AG04449 (cell line): ENCODE measurements around the gene ARL4D.
"Not testable (repeated sequence)": the region's sequence is repeated elsewhere in the genome, so short reads cannot be mapped to it uniquely, and the experiment has no call there.

Source experiments
- CTCF ChIA-PET: fragments of 350-600 bp; formaldehyde crosslinking; extraction: SDS; loops from one replicate; lab custom pipeline; 2021; ENCODE audit warnings: antibody characterized with exemption; lab: Yijun Ruan, JAX
- POLR2A ChIA-PET: fragments of 400-600, 350-600 bp; formaldehyde crosslinking; extraction: SDS; loops from one replicate; lab custom pipeline; 2020; ENCODE audit warnings: antibody characterized with exemption, inconsistent platforms; lab: Yijun Ruan, JAX
- DNase-seq: peaks from one replicate; pipeline ENCODE4 v3.0.0-alpha.2; 2010; ENCODE audit warnings: low read depth, low spot score
- H3K4me3 ChIP-seq: 2 replicates; pipeline ENCODE4 v1.5.1; 2011; ENCODE audit warnings: low read depth, mild to moderate bottlenecking, control low read depth, low read length
- CTCF ChIP-seq: IDR thresholded peaks from one replicate; pipeline ENCODE4 v1.5.1; 2011; ENCODE audit warnings: mild to moderate bottlenecking, moderate library complexity, low read length, control low read depth, inconsistent platforms; ENCODE audit not compliant: insufficient read depth; ENCODE audit errors: missing control alignments

ARL4D gene

GRCh38 chr17:43411369-43411677, 12.5 kb downstream of the ARL4D start:
- CTCF ChIA-PET = interaction anchor here (2.3 to 10.1 kb wide), 2 partner anchors 17 to 72 kb away, joined by 11 to 83 read pairs; partner anchors contain the start of gene DHX8
- TF ChIP-seq CTCF = no peak
- POLR2A ChIA-PET = interaction anchor here (0.5 kb wide), 1 partner anchor 13 kb away, joined by 3 read pairs; the partner anchor contains the start of gene ARL4D
- DNase-seq = no peak
- no peak overlapping the region for H3K4me3 ChIP-seq

GRCh38 chr17:43411749-43412148, 13.0 kb downstream of the ARL4D start:
- no peak for TF ChIP-seq CTCF
- no peak overlapping the region for H3K4me3 ChIP-seq
- POLR2A ChIA-PET = interaction anchor here (0.5 kb wide), 1 partner anchor 13 kb away, joined by 3 read pairs; the partner anchor contains the start of gene ARL4D
- CTCF ChIA-PET = interaction anchor here (2.3 to 10.1 kb wide), 2 partner anchors 18 to 72 kb away, joined by 11 to 83 read pairs; partner anchors contain the start of gene DHX8
- DNase-seq = no peak

GRCh38 chr17:43412166-43412565, 13.4 kb downstream of the ARL4D start:
- H3K4me3 ChIP-seq = no peak overlapping the region
- DNase-seq = no peak
- POLR2A ChIA-PET = interaction anchor here (1.9 kb wide), 1 partner anchor 13 kb away, joined by 8 read pairs; the partner anchor contains the start of gene ARL4D
- CTCF ChIA-PET = interaction anchor here (2.3 to 10.1 kb wide), 3 partner anchors 18 to 72 kb away, joined by 11 to 83 read pairs (median 11); partner anchors contain the start of gene DHX8
- no peak for TF ChIP-seq CTCF

GRCh38 chr17:43416998-43417890, 18.5 kb downstream of the ARL4D start:
- ChIA-PET POLR2A (interaction anchor here (0.9 to 3.6 kb wide), 4 partner anchors 11 to 18 kb away, joined by 4 to 33 read pairs (median 16); partner anchors contain the start of gene ARL4D), CTCF (interaction anchor here (0.6 to 4.1 kb wide), 10 partner anchors 9 to 103 kb away, joined by 3 to 21 read pairs (median 3); partner anchors contain the start of gene DHX8)
- no peak for TF ChIP-seq CTCF
- H3K4me3 ChIP-seq = no peak overlapping the region
- no peak for DNase-seq

- H3K4me3 ChIP-seq = peak overlapping the region; percentile 20; the same call in 1 of the 2 replicates
- ChIA-PET CTCF (interaction anchor here (0.8 to 4.1 kb wide), 8 partner anchors 8 to 102 kb away, joined by 3 to 18 read pairs (median 4); partner anchors contain the start of gene DHX8), POLR2A (interaction anchor here (0.8 to 3.6 kb wide), 7 partner anchors 12 to 65 kb away, joined by 3 to 33 read pairs (median 6); partner anchors contain the start of genes ARL4D and DHX8)
- peak; percentile 19 for TF ChIP-seq CTCF
- DNase-seq = peak; percentile 74
Measured at GRCh38 chr17:43418441-43419374, 19.9 kb downstream of the ARL4D start.

- ChIA-PET POLR2A (interaction anchor here (0.8 to 3.6 kb wide), 6 partner anchors 13 to 64 kb away, joined by 3 to 33 read pairs (median 8); partner anchors contain the start of genes ARL4D and DHX8), CTCF (interaction anchor here (0.8 to 1.7 kb wide), 7 partner anchors 9 to 101 kb away, joined by 3 to 10 read pairs (median 4); partner anchors contain the start of gene DHX8)
- DNase-seq = not testable (repeated sequence)
- H3K4me3 ChIP-seq = peak overlapping the region; percentile 20; the same call in 1 of the 2 replicates
Measured at GRCh38 chr17:43419375-43419882, 20.6 kb downstream of the ARL4D start.
